OCI-LY3 (cell line): Measurements from ENCODE around the gene ILF3.
"Not testable (repeated sequence)": the region's sequence is repeated elsewhere in the genome, so short reads cannot be mapped to it uniquely, and the experiment has no call there.

Experiments used
- H2AFZ ChIP-seq: fragments of 200-600, 300-600 bp; shearing (Covaris generic); 2 replicates; pipeline ENCODE4 v1.6.0; 2014; ENCODE audit warnings: antibody characterized with exemption, low read depth, low read length
- H3K27ac ChIP-seq: fragments of 200-600, 300-600 bp; sonication (generic); 2 replicates; pipeline ENCODE4 v1.5.1; 2014; ENCODE audit warnings: mild to moderate bottlenecking, low read length, moderate library complexity, mixed read lengths
- H3K27me3 ChIP-seq: fragments of 200-600, 300-600 bp; sonication (generic); 2 replicates; pipeline ENCODE4 v1.6.1; 2014; ENCODE audit warnings: low read depth, low read length, mixed read lengths
- H3K36me3 ChIP-seq: fragments of 200-600, 300-600 bp; sonication (generic); replicated peaks from 2 replicates; pipeline ENCODE3; 2014; ENCODE audit warnings: low read depth, low read length, mixed read lengths
- H3K4me1 ChIP-seq: fragments of 300-600, 200-600 bp; sonication (generic); 2 replicates; pipeline ENCODE4 v1.6.1; 2014; ENCODE audit warnings: low read length, mixed read lengths
- H3K4me2 ChIP-seq: fragments of 200-600, 300-600 bp; sonication (generic); 2 replicates; pipeline ENCODE4 v1.6.1; 2014; ENCODE audit warnings: low read length, mixed read lengths
- H3K4me3 ChIP-seq: fragments of 300-600, 200-600 bp; sonication (generic); 2 replicates; pipeline ENCODE4 v1.5.1; 2014; ENCODE audit warnings: antibody characterized with exemption, mild to moderate bottlenecking, low read length, moderate library complexity
- H3K79me2 ChIP-seq: fragments of 300-600, 200-600 bp; shearing (Covaris generic); 2 replicates; pipeline ENCODE4 v1.6.1; 2014; ENCODE audit warnings: mild to moderate bottlenecking, low read length, mixed read lengths
- H3K9ac ChIP-seq: fragments of 300-600, 200-600 bp; shearing (Covaris generic); 2 replicates; pipeline ENCODE4 v1.6.0; 2014; ENCODE audit warnings: mild to moderate bottlenecking, low read length, moderate library complexity
- H3K9me3 ChIP-seq: fragments of 200-600, 300-600 bp; shearing (Covaris generic); 2 replicates; pipeline ENCODE4 v1.6.1; 2014; ENCODE audit warnings: low read length, mixed read lengths; ENCODE audit not compliant: insufficient read depth
- H4K20me1 ChIP-seq: fragments of 200-600, 300-600 bp; sonication (generic); 2 replicates; pipeline ENCODE4 v1.6.1; 2016; ENCODE audit warnings: low read length, mixed read lengths; ENCODE audit not compliant: insufficient read depth
- EZH2phosphoT487 ChIP-seq: fragments of 200-600 bp; shearing (Covaris generic); IDR thresholded peaks from 2 replicates; pipeline ENCODE4 v1.6.1; 2018; ENCODE audit warnings: antibody characterized with exemption, mixed run types, low read depth
- TF ChIP-seq, protein P1 (sequence below): fragments of 200-600, 300-600 bp; sonication (generic); IDR thresholded peaks from 2 replicates; pipeline ENCODE4 v1.5.1; 2014; ENCODE audit warnings: antibody characterized with exemption, low read length, low read depth

Gene ILF3

GRCh38 chr19:10662384-10663251, 8.5 kb downstream of the ILF3 start:
- peaks cover 97% of the 10 kb centered on the region for H4K20me1 ChIP-seq
- no peak overlapping the region for H2AFZ ChIP-seq
- H3K36me3 ChIP-seq: peaks cover 50% of the 10 kb centered on the region
- H3K9me3 ChIP-seq: no peaks in the 10 kb centered on the region
- peaks cover 35% of the 10 kb centered on the region for H3K4me1 ChIP-seq
- H3K9ac ChIP-seq: no peak overlapping the region; the same call in 1 of the 2 replicates
- H3K4me3 ChIP-seq: peak overlapping the region; percentile 43
- peak overlapping the region; percentile 16 for H3K27ac ChIP-seq
- H3K4me2 ChIP-seq: peak overlapping the region; percentile 71
- TF ChIP-seq, protein P1, sequence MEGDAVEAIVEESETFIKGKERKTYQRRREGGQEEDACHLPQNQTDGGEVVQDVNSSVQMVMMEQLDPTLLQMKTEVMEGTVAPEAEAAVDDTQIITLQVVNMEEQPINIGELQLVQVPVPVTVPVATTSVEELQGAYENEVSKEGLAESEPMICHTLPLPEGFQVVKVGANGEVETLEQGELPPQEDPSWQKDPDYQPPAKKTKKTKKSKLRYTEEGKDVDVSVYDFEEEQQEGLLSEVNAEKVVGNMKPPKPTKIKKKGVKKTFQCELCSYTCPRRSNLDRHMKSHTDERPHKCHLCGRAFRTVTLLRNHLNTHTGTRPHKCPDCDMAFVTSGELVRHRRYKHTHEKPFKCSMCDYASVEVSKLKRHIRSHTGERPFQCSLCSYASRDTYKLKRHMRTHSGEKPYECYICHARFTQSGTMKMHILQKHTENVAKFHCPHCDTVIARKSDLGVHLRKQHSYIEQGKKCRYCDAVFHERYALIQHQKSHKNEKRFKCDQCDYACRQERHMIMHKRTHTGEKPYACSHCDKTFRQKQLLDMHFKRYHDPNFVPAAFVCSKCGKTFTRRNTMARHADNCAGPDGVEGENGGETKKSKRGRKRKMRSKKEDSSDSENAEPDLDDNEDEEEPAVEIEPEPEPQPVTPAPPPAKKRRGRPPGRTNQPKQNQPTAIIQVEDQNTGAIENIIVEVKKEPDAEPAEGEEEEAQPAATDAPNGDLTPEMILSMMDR: no peak
- TF ChIP-seq EZH2phosphoT487: no peak
- H3K27me3 ChIP-seq: no peaks in the 10 kb centered on the region
- peaks cover 100% of the 10 kb centered on the region for H3K79me2 ChIP-seq

DNA sequence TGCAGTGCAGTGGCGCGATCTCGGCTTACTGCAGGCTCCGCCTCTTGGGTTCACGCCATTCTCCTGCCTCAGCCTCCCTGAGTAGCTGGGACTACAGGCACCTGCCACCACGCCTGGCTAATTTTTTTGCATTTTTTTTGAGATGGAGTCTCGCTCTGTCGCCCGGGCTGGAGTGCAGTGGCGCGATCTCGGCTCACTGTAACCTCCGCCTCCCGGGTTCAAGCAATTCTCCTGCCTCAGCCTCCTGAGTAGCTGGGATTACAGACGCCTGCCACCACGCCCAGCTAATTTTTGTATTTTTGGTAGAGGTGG, 9.1 kb downstream of the ILF3 start:
- Histone ChIP-seq H3K36me3 (peaks cover 52% of the 10 kb centered on the region), H3K4me3 (peak overlapping the region; percentile 43), H3K4me1 (peaks cover 30% of the 10 kb centered on the region), H4K20me1 (peaks cover 97% of the 10 kb centered on the region), H3K4me2 (peak overlapping the region; percentile 71), H3K27ac (0 out of 2 replicates have a peak overlapping the region, but pooled peaks have one; percentile 16), H3K79me2 (peaks cover 100% of the 10 kb centered on the region)
- H3K9me3 ChIP-seq, H3K27me3 ChIP-seq, H2AFZ ChIP-seq, H3K9ac ChIP-seq: not testable (repeated sequence)

DNA sequence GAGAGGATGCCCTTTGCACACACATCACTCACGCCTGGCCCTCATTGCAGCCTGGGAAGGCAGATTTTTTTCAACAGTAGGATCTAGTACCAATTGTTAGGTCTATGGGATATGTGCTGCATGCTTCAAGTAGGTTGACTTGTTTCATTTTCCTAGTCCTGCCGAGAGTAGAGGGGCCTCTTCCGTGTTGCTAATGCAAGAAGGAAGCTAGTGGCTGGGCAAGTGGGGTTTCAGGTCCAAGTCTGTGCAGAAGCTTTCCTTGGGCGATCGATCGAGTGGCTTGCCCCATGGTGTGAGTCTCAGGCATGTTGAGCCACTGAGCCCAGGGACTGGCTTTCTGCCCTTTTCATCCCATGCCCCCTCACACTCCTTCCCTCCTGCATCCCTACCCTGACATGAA, 13.7 kb downstream of the ILF3 start:
- no peak overlapping the region for H2AFZ ChIP-seq
- no peak overlapping the region for H3K27ac ChIP-seq
- H3K27me3 ChIP-seq: no peaks in the 10 kb centered on the region
- TF ChIP-seq, protein P1: no peak
- no peak for TF ChIP-seq EZH2phosphoT487
- no peak overlapping the region for H3K4me3 ChIP-seq
- H3K4me2 ChIP-seq: no peak overlapping the region
- peaks cover 4% of the 10 kb centered on the region for H3K4me1 ChIP-seq
- H3K9ac ChIP-seq: no peak overlapping the region
- no peaks in the 10 kb centered on the region for H3K9me3 ChIP-seq
- peaks cover 99% of the 10 kb centered on the region for H3K79me2 ChIP-seq
- H4K20me1 ChIP-seq: peaks cover 92% of the 10 kb centered on the region
- H3K36me3 ChIP-seq: peaks cover 48% of the 10 kb centered on the region

GRCh38 chr19:10669246-10669645, 15.1 kb downstream of the ILF3 start:
- Histone ChIP-seq H3K79me2 (peaks cover 99% of the 10 kb centered on the region), H3K36me3 (peaks cover 55% of the 10 kb centered on the region), H3K4me2 (no peak overlapping the region), H3K27me3 (no peaks in the 10 kb centered on the region), H3K4me1 (no peaks in the 10 kb centered on the region), H3K9me3 (no peaks in the 10 kb centered on the region), H3K9ac (no peak overlapping the region), H3K27ac (no peak overlapping the region), H4K20me1 (peaks cover 91% of the 10 kb centered on the region), H2AFZ (no peak overlapping the region), H3K4me3 (no peak overlapping the region)
- TF ChIP-seq, protein P1: no peak
- no peak for TF ChIP-seq EZH2phosphoT487
